M059J (cell line): ENCODE results near the gene ROCK1. TPM values are rescaled to one million over a fixed set of nuclear protein-coding genes. Genes with fewer than 3 reads are reported as not detected.

Experiments used
- total RNA-seq: library from RNA; depleted of rRNA; stranded (reverse); fragments of >200 nt; shearing (Covaris generic); gene quantifications from 2 replicates; pipeline ENCODE4 v1.2.3, GENCODE V29; 2014; rRNA removed

ROCK1 gene
- total RNA-seq, 1 experiment from 2014 or later: 8.9 TPM

Other genes starting within 250 kb of the ROCK1 start
- 3.9 and 8.9 TPM in 2 replicates for gene GREB1L, start 130.4 kb upstream of the ROCK1 start, total RNA-seq